H9 (cell line): ENCODE measurements around the gene NXT1. TPM values are rescaled to one million over a fixed set of nuclear protein-coding genes. Genes with fewer than 3 reads are reported as not detected.

Experiments
- DNase-seq: peaks from one replicate; pipeline ENCODE4 v3.0.0-alpha.2; 2017
- H2AFZ ChIP-seq: one replicate; pipeline ENCODE4 v1.6.1; 2013; ENCODE audit warnings: mild to moderate bottlenecking, low read length, control low read depth, moderate library complexity
- H2AK5ac ChIP-seq: 2 replicates; pipeline ENCODE4 v1.6.1; 2013; ENCODE audit warnings: low read length, control low read depth, mixed read lengths; ENCODE audit not compliant: insufficient read length
- H2BK120ac ChIP-seq: one replicate; pipeline ENCODE4 v1.6.1; 2013; ENCODE audit warnings: low read depth, mild to moderate bottlenecking, low read length, control low read depth, inconsistent platforms; ENCODE audit not compliant: poor library complexity, severe bottlenecking
- H2BK12ac ChIP-seq: 2 replicates; pipeline ENCODE4 v1.6.1; 2013; ENCODE audit warnings: low read length, control low read depth, mixed read lengths, low read depth; ENCODE audit not compliant: insufficient read length
- H2BK15ac ChIP-seq: 2 replicates; pipeline ENCODE4 v1.6.1; 2013; ENCODE audit warnings: low read depth, low read length, control low read depth
- H2BK20ac ChIP-seq: one replicate; pipeline ENCODE4 v1.6.1; 2013; ENCODE audit warnings: low read depth, mild to moderate bottlenecking, low read length, control low read depth, inconsistent platforms; ENCODE audit not compliant: poor library complexity, severe bottlenecking
- H2BK5ac ChIP-seq: 2 replicates; pipeline ENCODE4 v1.6.1; 2013; ENCODE audit warnings: low read length, control low read depth, mixed read lengths; ENCODE audit not compliant: insufficient read length
- H3K14ac ChIP-seq: 2 replicates; pipeline ENCODE4 v1.6.1; 2013; ENCODE audit warnings: low read length, control low read depth; ENCODE audit not compliant: insufficient read depth
- H3K18ac ChIP-seq: 2 replicates; pipeline ENCODE4 v1.6.1; 2013; ENCODE audit warnings: low read depth, mild to moderate bottlenecking, mixed read lengths, low read length, control low read depth; ENCODE audit not compliant: insufficient read length
- H3K23ac ChIP-seq: 2 replicates; pipeline ENCODE4 v1.6.1; 2013; ENCODE audit warnings: low read length, control low read depth, mixed read lengths, low read depth; ENCODE audit not compliant: insufficient read length
- H3K23me2 ChIP-seq: 2 replicates; pipeline ENCODE4 v1.6.1; 2013; ENCODE audit warnings: low read depth, mild to moderate bottlenecking, mixed read lengths, low read length, control low read depth; ENCODE audit not compliant: insufficient read length, poor library complexity, severe bottlenecking
- H3K27ac ChIP-seq: 2 replicates; pipeline ENCODE4 v1.5.1; 2013; ENCODE audit warnings: low read length, control low read depth, mixed read lengths, low read depth; ENCODE audit not compliant: insufficient read length
- H3K27me3 ChIP-seq: 2 replicates; pipeline ENCODE4 v1.6.1; 2013; ENCODE audit warnings: low read length, control low read depth, inconsistent platforms; ENCODE audit not compliant: insufficient read depth
- H3K4ac ChIP-seq: 2 replicates; pipeline ENCODE4 v1.6.1; 2013; ENCODE audit warnings: low read depth, mild to moderate bottlenecking, control low read depth, inconsistent platforms, low read length, moderate library complexity
- H3K4me1 ChIP-seq: 2 replicates; pipeline ENCODE4 v1.6.1; 2013; ENCODE audit warnings: low read length, control low read depth, inconsistent platforms; ENCODE audit not compliant: insufficient read depth
- H3K4me2 ChIP-seq: 2 replicates; pipeline ENCODE4 v1.6.1; 2013; ENCODE audit warnings: low read length, control low read depth, mixed read lengths; ENCODE audit not compliant: insufficient read length, insufficient read depth
- H3K56ac ChIP-seq: 2 replicates; pipeline ENCODE4 v1.6.1; 2013; ENCODE audit warnings: low read depth, mild to moderate bottlenecking, mixed read lengths, low read length, control low read depth; ENCODE audit not compliant: insufficient read length
- H3K79me1 ChIP-seq: 2 replicates; pipeline ENCODE4 v1.6.1; 2013; ENCODE audit warnings: low read depth, mild to moderate bottlenecking, moderate library complexity, low read length, control low read depth, inconsistent platforms; ENCODE audit not compliant: insufficient read depth, poor library complexity, severe bottlenecking
- H3K79me2 ChIP-seq: 2 replicates; pipeline ENCODE4 v1.6.1; 2013; ENCODE audit warnings: low read length, control low read depth, inconsistent platforms; ENCODE audit not compliant: insufficient read depth
- H3K9ac ChIP-seq: 2 replicates; pipeline ENCODE4 v1.6.1; 2013; ENCODE audit warnings: low read length, control low read depth, mixed read lengths; ENCODE audit not compliant: insufficient read length; ENCODE audit errors: extremely low read depth
- H3K9me3 ChIP-seq: one replicate; pipeline ENCODE4 v1.6.1; 2013; ENCODE audit warnings: low read depth, low read length, inconsistent platforms; ENCODE audit not compliant: control insufficient read depth
- H3T11ph ChIP-seq: one replicate; pipeline ENCODE4 v1.6.1; 2013; ENCODE audit warnings: mild to moderate bottlenecking, low read length, control low read depth, inconsistent platforms
- H4K20me1 ChIP-seq: one replicate; pipeline ENCODE4 v1.6.1; 2013; ENCODE audit not compliant: control insufficient read depth, insufficient read length, insufficient read depth
- H4K5ac ChIP-seq: 2 replicates; pipeline ENCODE4 v1.6.1; 2013; ENCODE audit warnings: low read depth, mild to moderate bottlenecking, mixed read lengths, low read length, control low read depth; ENCODE audit not compliant: insufficient read length
- H4K8ac ChIP-seq: replicated peaks from 2 replicates; pipeline ENCODE4 v1.6.1; 2013; ENCODE audit warnings: low read length, control low read depth, mixed read lengths, low read depth; ENCODE audit not compliant: insufficient read length
- H4K91ac ChIP-seq: 2 replicates; pipeline ENCODE4 v1.6.1; 2013; ENCODE audit warnings: low read depth, mild to moderate bottlenecking, moderate library complexity, mixed read lengths, low read length, control low read depth; ENCODE audit not compliant: insufficient read length
- H3K27ac Mint-ChIP-seq, 3 experiments: 2 replicates in 2 of 3; 3 replicates in 1 of 3; pipeline ENCODE4 v1.8.0; 2020 to 2021; ENCODE audit warnings: mixed read lengths in 3 of 3, mild to moderate bottlenecking in 1 of 3, moderate library complexity in 1 of 3
- H3K27me3 Mint-ChIP-seq: 2 replicates; pipeline ENCODE4 v1.8.0; 2021; ENCODE audit warnings: low read depth, mild to moderate bottlenecking, moderate library complexity, mixed read lengths
- H3K36me3 Mint-ChIP-seq, 3 experiments: 2 replicates in 2 of 3; 3 replicates in 1 of 3; pipeline ENCODE4 v1.8.0; 2020 to 2021; ENCODE audit warnings: low read depth in 3 of 3, mixed read lengths in 3 of 3; ENCODE audit not compliant: insufficient read depth in 1 of 3
- H3K4me1 Mint-ChIP-seq, 2 experiments: 2 replicates each; pipeline ENCODE4 v1.8.0; 2020; ENCODE audit warnings: mixed read lengths in 2 of 2
- H3K4me3 Mint-ChIP-seq, 2 experiments: 2 replicates in 1 of 2; 3 replicates in 1 of 2; pipeline ENCODE4 v1.8.0; 2020 to 2021; ENCODE audit warnings: mild to moderate bottlenecking in 2 of 2, mixed read lengths in 2 of 2, moderate library complexity in 1 of 2
- H3K9me3 Mint-ChIP-seq, 2 experiments: 2 replicates in 1 of 2; 3 replicates in 1 of 2; pipeline ENCODE4 v1.8.0; 2020; ENCODE audit warnings: mild to moderate bottlenecking in 2 of 2, mixed read lengths in 2 of 2, moderate library complexity in 1 of 2
- WGBS: extraction: QIAGEN DNeasy Blood & Tissue Kit; methylation state at CpG from one replicate; pipeline ENCODE4 v1.1.7; 2013; ENCODE audit warnings: missing lambda C conversion rate, low lambda C conversion rate, mixed read lengths; ENCODE audit not compliant: insufficient read length; ENCODE audit errors: extremely low coverage; 5-methylcytosine and 5-hydroxymethylcytosine counted together
- total RNA-seq: library from RNA; stranded (reverse); gene quantifications from 2 replicates; pipeline ENCODE4 v1.2.1, GENCODE V29; 2021
- TF ChIP-seq, protein P1 (sequence below): fragments of 200-600 bp; sonication (generic); conservative IDR thresholded peaks from 3 replicates; pipeline ENCODE4 v1.8.0; 2021; ENCODE audit warnings: antibody characterized with exemption, mild to moderate bottlenecking

The NXT1 gene
- total RNA-seq, 1 experiment from 2014 or later: 25.5 TPM

DNA sequence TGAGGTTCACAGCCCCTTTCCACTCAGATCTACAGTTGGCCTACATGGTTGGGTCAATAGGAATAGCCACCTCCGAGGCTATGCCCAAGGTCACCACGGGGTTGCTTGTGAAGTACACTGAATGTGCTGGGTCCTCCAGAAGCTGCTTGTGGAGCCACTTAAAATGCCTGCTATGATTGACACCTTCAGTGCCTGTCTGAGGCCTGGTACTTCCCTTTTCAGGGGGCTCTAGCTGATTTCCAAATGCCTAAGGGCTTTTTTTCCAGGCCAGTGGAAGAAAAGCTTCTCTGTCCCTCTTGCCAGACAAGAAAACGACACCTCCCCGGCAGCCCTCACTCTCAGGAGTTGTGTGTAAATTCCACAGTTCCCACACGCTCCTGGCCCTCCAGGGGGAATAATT is 6.3 kb upstream of the NXT1 start:
- H2BK5ac ChIP-seq: no peak overlapping the region
- no peak overlapping the region for H3T11ph ChIP-seq
- no peaks in the 10 kb centered on the region for H3K36me3 Mint-ChIP-seq
- no peak overlapping the region for H4K91ac ChIP-seq
- H3K4ac ChIP-seq: no peak overlapping the region
- peaks cover under 1% of the 10 kb centered on the region for H3K23me2 ChIP-seq
- H3K4me1 ChIP-seq: peaks cover 1% of the 10 kb centered on the region; the same call in 1 of the 2 replicates
- peaks cover 14 to 17% of the 10 kb centered on the region in 2 experiments for H3K4me1 Mint-ChIP-seq
- no peak overlapping the region for H4K8ac ChIP-seq
- no peak overlapping the region for H3K4me2 ChIP-seq
- H2BK120ac ChIP-seq: no peak overlapping the region
- H2AFZ ChIP-seq: no peak overlapping the region
- H2AK5ac ChIP-seq: no peak overlapping the region
- H3K27me3 ChIP-seq: no peaks in the 10 kb centered on the region
- no peak overlapping the region for H3K9ac ChIP-seq
- H3K56ac ChIP-seq: no peak overlapping the region
- TF ChIP-seq, protein P1, sequence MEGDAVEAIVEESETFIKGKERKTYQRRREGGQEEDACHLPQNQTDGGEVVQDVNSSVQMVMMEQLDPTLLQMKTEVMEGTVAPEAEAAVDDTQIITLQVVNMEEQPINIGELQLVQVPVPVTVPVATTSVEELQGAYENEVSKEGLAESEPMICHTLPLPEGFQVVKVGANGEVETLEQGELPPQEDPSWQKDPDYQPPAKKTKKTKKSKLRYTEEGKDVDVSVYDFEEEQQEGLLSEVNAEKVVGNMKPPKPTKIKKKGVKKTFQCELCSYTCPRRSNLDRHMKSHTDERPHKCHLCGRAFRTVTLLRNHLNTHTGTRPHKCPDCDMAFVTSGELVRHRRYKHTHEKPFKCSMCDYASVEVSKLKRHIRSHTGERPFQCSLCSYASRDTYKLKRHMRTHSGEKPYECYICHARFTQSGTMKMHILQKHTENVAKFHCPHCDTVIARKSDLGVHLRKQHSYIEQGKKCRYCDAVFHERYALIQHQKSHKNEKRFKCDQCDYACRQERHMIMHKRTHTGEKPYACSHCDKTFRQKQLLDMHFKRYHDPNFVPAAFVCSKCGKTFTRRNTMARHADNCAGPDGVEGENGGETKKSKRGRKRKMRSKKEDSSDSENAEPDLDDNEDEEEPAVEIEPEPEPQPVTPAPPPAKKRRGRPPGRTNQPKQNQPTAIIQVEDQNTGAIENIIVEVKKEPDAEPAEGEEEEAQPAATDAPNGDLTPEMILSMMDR: no peak
- no peaks in the 10 kb centered on the region for H4K20me1 ChIP-seq
- H2BK20ac ChIP-seq: no peak overlapping the region
- peaks cover 2 to 4% of the 10 kb centered on the region in 2 experiments; a peak in 2 of 5 replicates for H3K9me3 Mint-ChIP-seq
- no peaks in the 10 kb centered on the region for H3K79me2 ChIP-seq
- DNase-seq: no peak
- H3K27me3 Mint-ChIP-seq: peaks cover 2% of the 10 kb centered on the region; the same call in 1 of the 2 replicates
- H3K79me1 ChIP-seq: no peaks in the 10 kb centered on the region
- WGBS: no CpG with 5 or more reads among the region's 5 CpGs
- no peak overlapping the region for H3K4me3 Mint-ChIP-seq
- no peak overlapping the region for H2BK12ac ChIP-seq
- no peaks in the 10 kb centered on the region for H3K9me3 ChIP-seq
- H3K27ac Mint-ChIP-seq: no peak overlapping the region; a peak in 2 of 7 replicates
- no peak overlapping the region for H3K14ac ChIP-seq
- no peak overlapping the region for H3K23ac ChIP-seq
- H4K5ac ChIP-seq: no peak overlapping the region
- no peak overlapping the region for H2BK15ac ChIP-seq
- H3K18ac ChIP-seq: no peak overlapping the region
- no peak overlapping the region for H3K27ac ChIP-seq
